ENCODE data around the gene SAA2.

GRCh38 chr11:18253778-18254338, 5.4 kb upstream of the SAA2 start:
- no peak for TF ChIP-seq CTCF (conservative IDR thresholded peaks at IDR 0.05)
- TF ChIP-seq ZFX (IDR thresholded peaks at IDR 0.05): no peak
